ENCODE data around the gene UBQLN4. TPM values are rescaled to one million over a fixed set of nuclear protein-coding genes. Genes with fewer than 3 reads are reported as not detected.

Gene UBQLN4
- total RNA-seq (10 to 100 TPM in 1 of 2 donors, 1 to 10 TPM in 1; 9.2 to 13.5 TPM), polyA plus RNA-seq (10 to 100 TPM in 1 of 2 donors, 1 to 10 TPM in 1; 7.4 to 17.8 TPM)

GRCh38 chr1:156053768-156054499 lies at the start of gene UBQLN4:
TSS of gene UBQLN4 (minus strand) at chr1:156053798. CDS start at chr1:156053701, 97 bp downstream.
- Histone ChIP-seq H3K27ac (ENCODE audit: low read depth in 1 of 2, low read length in 2 of 2) (peak within 1 kb of the TSS; percentile 94), H3K27me3 (ENCODE audit: control insufficient read depth in 4 of 4, insufficient read depth in 4 of 4, low read length in 3 of 4) (no peaks in the 10 kb centered on the region), H3K9me3 (ENCODE audit: control insufficient read depth in 4 of 4, low read length in 3 of 4) (no peaks in the 10 kb centered on the region), H3K9ac (ENCODE audit: low read depth in 1 of 2, low read length in 2 of 2) (peak within 1 kb of the TSS; percentile 82 to 97), H3K36me3 (ENCODE audit: control insufficient read depth in 4 of 4, insufficient read depth in 3 of 4, low read depth in 1 of 4, low read length in 3 of 4) (peaks cover 0 to 20% (median 11%) of the 10 kb centered on the region in 4 donors), H3K4me1 (ENCODE audit: control insufficient read depth in 4 of 4, insufficient read depth in 4 of 4, low read length in 3 of 4) (peaks cover 0 to 22% (median 13%) of the 10 kb centered on the region in 4 donors), H3K4me3 (ENCODE audit: low read depth in 1 of 3, low read length in 3 of 3) (peak within 1 kb of the TSS; percentile 85 to 94 (median 94))
- DNase-seq (ENCODE audit: low spot score): peak; percentile 81
- no peak for TF ChIP-seq ATF3 (IDR thresholded peaks at IDR 0.05)
- peak; percentile 62 for TF ChIP-seq CTCF (IDR thresholded peaks at IDR 0.05; ENCODE audit: low read depth, low read length, missing input control)
- WGBS: under 1% methylated on average over 45 of the region's 49 CpGs

GRCh38 chr1:156102633-156103511 lies 49.3 kb upstream of the UBQLN4 start:
- H3K27ac ChIP-seq (ENCODE audit: low read depth in 1 of 2, low read length in 2 of 2): peak overlapping the region; percentile 11 to 22
- no peak for TF ChIP-seq ATF3 (IDR thresholded peaks at IDR 0.05)
- TF ChIP-seq ZBTB33 (IDR thresholded peaks at IDR 0.05): no peak
- no peak for TF ChIP-seq HNF4G (IDR thresholded peaks at IDR 0.05)
- no peak for TF ChIP-seq JUND (IDR thresholded peaks at IDR 0.05)
- no peak for TF ChIP-seq NR2F2 (IDR thresholded peaks at IDR 0.05)
- TF ChIP-seq HNF4A (conservative IDR thresholded peaks at IDR 0.05): no peak
- TF ChIP-seq MAX (IDR thresholded peaks at IDR 0.05): no peak
- TF ChIP-seq REST (IDR thresholded peaks at IDR 0.05): no peak
- no peak for TF ChIP-seq EGR1 (IDR thresholded peaks at IDR 0.05; ENCODE audit: low read depth in 2 of 2)
- TF ChIP-seq RAD21 (IDR thresholded peaks at IDR 0.05): no peak
- TF ChIP-seq FOXA2 (IDR thresholded peaks at IDR 0.05): no peak
- no peak for TF ChIP-seq CTCF (IDR thresholded peaks at IDR 0.05; ENCODE audit: low read depth, low read length, missing input control)
- TF ChIP-seq GABPA (IDR thresholded peaks at IDR 0.05 in 1 of 2, conservative IDR thresholded peaks at IDR 0.05 in 1 of 2): no peak
- TF ChIP-seq RXRA (IDR thresholded peaks at IDR 0.05): no peak
- no peak for DNase-seq (ENCODE audit: low spot score)
- no peaks in the 10 kb centered on the region for H3K27me3 ChIP-seq (ENCODE audit: control insufficient read depth in 4 of 4, insufficient read depth in 4 of 4, low read length in 3 of 4)
- H3K36me3 ChIP-seq (ENCODE audit: control insufficient read depth in 4 of 4, insufficient read depth in 3 of 4, low read depth in 1 of 4, low read length in 3 of 4): no peaks in the 10 kb centered on the region
- no peak overlapping the region for H3K4me3 ChIP-seq (ENCODE audit: low read depth in 1 of 3, low read length in 3 of 3)
- 80% methylated on average over 16 of the region's 16 CpGs for WGBS
- no peak overlapping the region for H3K9ac ChIP-seq (ENCODE audit: low read depth in 1 of 2, low read length in 2 of 2)
- no peaks in the 10 kb centered on the region for H3K9me3 ChIP-seq (ENCODE audit: control insufficient read depth in 4 of 4, low read length in 3 of 4)
- peaks cover 0 to 10% (median 7%) of the 10 kb centered on the region in 4 donors for H3K4me1 ChIP-seq (ENCODE audit: control insufficient read depth in 4 of 4, insufficient read depth in 4 of 4, low read length in 3 of 4)

All from liver (tissue), 9 donors.